ENCODE data around the gene MPHOSPH8. TPM values are rescaled to one million over a fixed set of nuclear protein-coding genes. Genes with fewer than 3 reads are reported as not detected.
A peak's percentile ranks its signal among the peaks of the same experiment; 100 is the strongest.

The MPHOSPH8 gene
- total RNA-seq, 1 experiment from 2014 or later = 29.1 TPM

GRCh38 chr13:19713186-19713965 lies 79.9 kb downstream of the MPHOSPH8 start:
- Histone ChIP-seq H3K4me3 (ENCODE audit: low read depth, low read length, poor library complexity, severe bottlenecking) (no peak overlapping the region), H3K4me1 (ENCODE audit: insufficient read depth, low read length, poor library complexity, severe bottlenecking) (peaks cover 15% of the 10 kb centered on the region), H3K36me3 (ENCODE audit: insufficient read depth, low read length, poor library complexity, severe bottlenecking) (peaks cover 9% of the 10 kb centered on the region), H3K9me3 (ENCODE audit: low read depth, low read length, poor library complexity, severe bottlenecking) (no peaks in the 10 kb centered on the region), H3K27ac (ENCODE audit: low read depth, low read length, poor library complexity, severe bottlenecking) (no peak overlapping the region), H3K27me3 (replicated peaks; ENCODE audit: insufficient read depth, low read depth, low read length, poor library complexity) (no peaks in the 10 kb centered on the region)
- DNase-seq (ENCODE audit: low spot score) = peak; percentile 52
- TF ChIP-seq CTCF (conservative IDR thresholded peaks at IDR 0.05; ENCODE audit: low read depth, low read length) (no peak), EZH2 (IDR thresholded peaks at IDR 0.05; ENCODE audit: borderline replicate concordance, low read depth, low read length, poor library complexity, severe bottlenecking) (no peak)
- no TSS peak for BruUV-seq (replicated peaks)
- ChIA-PET POLR2A (ENCODE audit: low non-redundant PET) (interaction anchor here (0.5 kb wide), 1 partner anchor 237 kb away, joined by 6 read pairs; no protein-coding TSS in a partner anchor), CTCF (no interaction called here)
- intact Hi-C loops (cut with micrococcal nuclease; ENCODE audit: unreplicated experiment) = no loop called here

- Histone ChIP-seq H3K27ac (ENCODE audit: low read depth, low read length, poor library complexity, severe bottlenecking) (no peak overlapping the region), H3K4me3 (ENCODE audit: low read depth, low read length, poor library complexity, severe bottlenecking) (no peak overlapping the region), H3K27me3 (replicated peaks; ENCODE audit: insufficient read depth, low read depth, low read length, poor library complexity) (no peaks in the 10 kb centered on the region), H3K36me3 (ENCODE audit: insufficient read depth, low read length, poor library complexity, severe bottlenecking) (peaks cover 21% of the 10 kb centered on the region), H3K4me1 (ENCODE audit: insufficient read depth, low read length, poor library complexity, severe bottlenecking) (no peaks in the 10 kb centered on the region), H3K9me3 (ENCODE audit: low read depth, low read length, poor library complexity, severe bottlenecking) (no peaks in the 10 kb centered on the region)
- ChIA-PET CTCF (no interaction called here), POLR2A (ENCODE audit: low non-redundant PET) (no interaction called here)
- BruUV-seq (replicated peaks) = no TSS peak
- TF ChIP-seq CTCF (conservative IDR thresholded peaks at IDR 0.05; ENCODE audit: low read depth, low read length) (no peak), EZH2 (IDR thresholded peaks at IDR 0.05; ENCODE audit: borderline replicate concordance, low read depth, low read length, poor library complexity, severe bottlenecking) (no peak)
- DNase-seq (ENCODE audit: low spot score) = no peak
- intact Hi-C loops (cut with micrococcal nuclease; ENCODE audit: unreplicated experiment) = no loop called here
Measured at GRCh38 chr13:19720039-19720438, 86.6 kb downstream of the MPHOSPH8 start.

Other genes with a start within 250 kb of the MPHOSPH8 start
- 27.5 and 29.2 TPM in 2 replicates for gene TPTE2, start 72.1 kb upstream of the MPHOSPH8 start, total RNA-seq (2021)
- gene PSPC1, start 149.3 kb downstream of the MPHOSPH8 start, total RNA-seq (2021) = 90.9 and 92.2 TPM in 2 replicates
- gene ZMYM5, start 230.0 kb downstream of the MPHOSPH8 start, total RNA-seq (2021) = 15.3 and 17.4 TPM in 2 replicates

Measured in A673 (cell line).